A172 (cell line): ENCODE data around the gene ATP12A. TPM values are rescaled to one million over a fixed set of nuclear protein-coding genes. Genes with fewer than 3 reads are reported as not detected.
A peak's percentile ranks its signal among the peaks of the same experiment; 100 is the strongest.

Experiments used
- DNase-seq: peaks from one replicate; pipeline ENCODE4 v3.0.0-alpha.2; 2015; ENCODE audit warnings: low spot score
- total RNA-seq: library from RNA; depleted of rRNA; stranded (reverse); fragments of >200 nt; shearing (Covaris generic); gene quantifications from 2 replicates; pipeline ENCODE4 v1.2.3, GENCODE V29; 2014

ATP12A gene
- total RNA-seq, 1 experiment from 2014 or later, result 0.03 TPM

DNA sequence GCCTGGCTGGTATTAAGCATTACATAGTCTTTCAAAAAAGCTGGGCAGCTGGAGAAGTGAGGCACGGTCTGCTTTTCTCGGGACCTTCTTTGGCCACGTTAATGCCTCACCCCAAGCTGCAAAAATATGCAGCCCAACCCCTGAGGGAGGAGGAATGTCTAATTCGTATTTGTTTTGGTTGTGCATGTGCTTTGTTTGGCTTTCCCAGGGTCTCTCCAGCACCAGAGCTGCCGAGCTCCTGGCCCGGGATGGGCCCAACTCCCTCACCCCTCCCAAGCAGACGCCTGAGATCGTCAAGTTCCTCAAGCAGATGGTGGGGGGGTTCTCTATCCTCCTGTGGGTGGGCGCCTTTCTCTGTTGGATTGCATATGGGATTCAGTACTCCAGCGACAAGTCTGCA lies 7.9 kb downstream of the ATP12A start:
- DNase-seq, result no peak

GRCh38 chr13:24688950-24689349 lies 8.7 kb downstream of the ATP12A start:
- DNase-seq, result no peak

DNA sequence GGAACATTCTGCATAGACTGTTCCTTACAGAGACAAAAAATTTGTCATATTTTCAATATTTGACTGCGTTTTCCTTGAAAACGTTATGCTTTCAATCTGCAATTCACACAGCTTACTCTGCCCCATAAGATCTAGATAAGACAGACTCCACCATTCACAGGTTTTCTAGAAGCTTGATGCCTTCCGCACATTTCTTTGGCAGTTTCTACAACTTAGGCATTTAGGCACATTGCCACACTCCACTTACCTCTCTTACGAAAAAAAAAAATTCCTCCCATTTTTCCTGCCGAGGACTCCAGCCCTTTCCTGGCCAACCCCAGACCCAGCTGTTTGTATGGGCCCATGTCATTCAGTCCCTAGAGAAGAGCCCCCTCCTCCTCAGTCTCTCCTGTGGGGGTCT lies 11.2 kb downstream of the ATP12A start:
- no peak for DNase-seq

- DNase-seq, result peak; percentile 29
Measured at GRCh38 chr13:24692561-24692960, 12.4 kb downstream of the ATP12A start.

GRCh38 chr13:24693862-24694471 lies 13.8 kb downstream of the ATP12A start:
- peak; percentile 23 for DNase-seq

GRCh38 chr13:24694907-24695306 lies 14.7 kb downstream of the ATP12A start:
- DNase-seq, result no peak

GRCh38 chr13:24698686-24699085 lies 18.5 kb downstream of the ATP12A start:
- DNase-seq, result no peak

DNA sequence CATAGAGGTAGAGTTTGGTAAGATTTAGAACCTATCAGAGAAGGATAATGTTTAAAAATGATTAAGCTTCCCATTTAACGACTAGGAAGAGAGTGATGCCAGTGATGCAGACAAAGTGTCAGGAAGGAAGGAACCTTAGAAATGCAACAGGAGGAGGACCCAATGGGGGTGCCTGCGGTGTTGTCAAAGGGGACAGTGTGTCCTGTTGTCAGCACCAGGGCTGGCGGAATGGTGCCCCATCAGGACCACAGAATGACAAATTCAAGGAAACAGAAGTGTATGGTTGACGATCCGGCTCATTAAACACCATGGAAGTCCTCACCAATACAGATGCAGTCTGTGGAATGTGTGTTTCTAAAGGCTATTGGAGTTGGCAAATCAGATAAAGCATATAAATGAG lies 19.3 kb downstream of the ATP12A start:
- DNase-seq, result no peak

DNA sequence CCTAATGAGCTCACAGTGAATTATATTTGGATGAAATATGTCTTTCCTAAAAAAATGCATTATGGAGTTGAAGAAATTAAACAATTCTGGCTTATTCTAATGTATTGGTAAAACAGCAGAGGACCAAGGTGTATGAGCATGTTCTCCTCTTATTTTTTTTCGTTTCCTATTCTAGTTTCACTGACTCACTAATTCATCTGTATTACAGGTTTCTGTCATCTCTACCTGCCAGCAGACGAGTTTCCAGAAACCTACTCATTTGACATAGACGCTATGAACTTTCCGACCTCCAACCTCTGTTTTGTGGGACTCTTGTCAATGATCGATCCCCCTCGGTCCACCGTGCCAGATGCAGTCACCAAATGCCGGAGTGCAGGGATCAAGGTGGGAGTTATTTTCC lies 20.3 kb downstream of the ATP12A start:
- DNase-seq, result no peak

DNA sequence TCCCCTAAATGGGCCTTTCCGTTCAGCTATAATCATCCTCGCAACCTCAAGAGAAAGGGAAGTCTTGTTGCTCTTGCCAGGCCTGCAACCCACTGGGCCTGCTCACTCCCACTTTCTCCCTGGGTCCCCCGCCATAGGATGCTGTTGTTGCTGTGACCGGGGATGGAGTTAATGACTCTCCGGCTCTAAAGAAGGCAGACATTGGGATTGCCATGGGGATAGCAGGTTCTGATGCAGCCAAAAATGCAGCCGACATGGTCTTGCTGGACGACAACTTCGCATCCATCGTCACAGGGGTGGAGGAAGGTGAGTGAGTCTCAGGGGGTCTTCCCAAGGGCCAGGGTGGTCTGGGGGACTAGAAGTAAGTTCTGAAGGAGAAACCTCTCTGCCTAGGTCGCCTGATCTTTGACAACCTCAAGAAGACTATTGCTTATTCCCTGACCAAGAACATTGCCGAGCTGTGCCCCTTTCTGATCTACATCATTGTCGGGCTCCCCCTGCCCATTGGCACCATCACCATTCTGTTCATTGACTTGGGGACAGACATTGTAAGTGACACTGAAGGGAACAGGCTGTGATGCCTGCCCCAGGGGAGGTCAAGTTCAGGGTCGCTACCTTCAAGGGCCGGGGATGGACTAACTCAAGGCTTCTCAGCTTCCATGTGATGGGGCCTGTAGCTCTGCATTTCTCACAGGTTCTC lies 26.8 kb downstream of the ATP12A start:
- DNase-seq, result no peak

DNA sequence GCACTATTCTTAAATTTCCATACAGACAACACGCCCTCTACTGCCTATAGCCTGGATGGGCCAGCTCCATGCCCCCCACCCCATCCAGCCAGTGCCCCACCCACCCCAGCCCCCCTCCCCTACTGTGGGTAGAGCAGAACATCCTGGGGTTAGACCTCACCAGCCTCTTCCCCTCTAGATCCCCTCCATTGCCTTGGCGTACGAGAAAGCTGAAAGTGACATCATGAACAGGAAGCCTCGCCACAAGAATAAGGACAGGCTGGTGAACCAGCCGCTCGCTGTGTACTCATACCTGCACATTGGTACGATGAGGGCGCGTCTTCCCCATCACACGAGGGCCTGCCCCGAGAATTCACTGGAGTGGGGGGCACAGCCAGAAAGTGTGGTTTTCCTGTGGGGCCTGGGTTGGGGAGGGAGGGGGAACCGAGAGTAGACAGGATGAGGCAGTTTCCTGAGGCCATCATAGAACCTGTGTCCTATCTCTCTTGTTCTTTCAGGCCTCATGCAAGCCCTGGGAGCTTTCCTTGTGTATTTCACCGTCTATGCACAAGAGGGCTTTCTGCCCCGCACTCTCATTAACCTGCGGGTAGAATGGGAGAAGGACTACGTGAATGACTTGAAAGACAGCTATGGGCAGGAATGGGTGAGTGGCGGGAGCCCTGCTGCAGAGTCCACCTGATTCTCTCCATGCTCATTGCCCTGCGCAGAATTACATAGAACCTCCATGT lies 29.1 kb downstream of the ATP12A start:
- DNase-seq, result no peak

GRCh38 chr13:24713022-24713421 lies 32.8 kb downstream of the ATP12A start:
- DNase-seq, result no peak

DNA sequence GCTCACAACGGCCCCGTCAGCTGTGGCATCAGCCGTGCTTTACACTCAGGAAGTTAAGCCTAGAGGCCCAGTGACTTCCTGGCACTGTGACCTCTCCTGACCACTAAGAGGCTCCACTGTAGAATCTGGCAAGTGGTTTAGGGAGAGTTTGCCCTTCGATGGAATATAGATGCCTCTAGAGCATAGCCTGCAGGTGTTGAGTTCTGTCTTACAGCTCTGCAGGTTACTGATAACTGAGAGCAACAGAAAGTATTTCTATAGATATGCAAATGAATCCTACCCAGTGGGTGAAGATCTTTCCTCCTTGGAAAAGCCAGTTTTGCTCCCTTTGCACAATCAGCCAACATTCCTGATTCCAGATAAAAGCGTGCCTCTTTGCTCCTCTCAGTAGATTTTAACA lies 35.8 kb downstream of the ATP12A start:
- DNase-seq, result no peak

GRCh38 chr13:24716446-24716845 lies 36.2 kb downstream of the ATP12A start:
- DNase-seq, result no peak

DNA sequence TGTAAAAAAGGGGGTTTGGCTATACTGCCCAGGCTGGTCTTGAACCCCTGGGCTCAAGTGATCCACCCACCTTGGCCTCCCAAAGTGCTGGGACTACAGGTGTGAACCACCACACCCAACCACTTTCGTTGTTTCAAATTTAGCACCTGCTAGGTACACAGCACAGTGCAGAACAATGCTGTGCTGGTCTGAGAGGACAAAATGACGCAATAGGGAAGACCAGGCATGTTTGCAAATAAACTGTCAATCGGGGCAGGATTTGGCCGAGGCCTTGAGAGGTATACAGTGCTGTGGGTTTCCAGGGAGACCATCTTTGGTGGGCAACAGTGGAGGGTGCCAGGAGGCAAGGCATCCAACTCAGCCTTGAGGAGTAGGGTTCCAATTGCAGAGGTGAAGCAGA lies 37.0 kb downstream of the ATP12A start:
- DNase-seq, result no peak

GRCh38 chr13:24718192-24718965 lies 38.2 kb downstream of the ATP12A start:
- no peak for DNase-seq

GRCh38 chr13:24719139-24719538 lies 38.9 kb downstream of the ATP12A start:
- DNase-seq, result no peak

GRCh38 chr13:24723206-24723605 lies 43.0 kb downstream of the ATP12A start:
- no peak for DNase-seq

DNA sequence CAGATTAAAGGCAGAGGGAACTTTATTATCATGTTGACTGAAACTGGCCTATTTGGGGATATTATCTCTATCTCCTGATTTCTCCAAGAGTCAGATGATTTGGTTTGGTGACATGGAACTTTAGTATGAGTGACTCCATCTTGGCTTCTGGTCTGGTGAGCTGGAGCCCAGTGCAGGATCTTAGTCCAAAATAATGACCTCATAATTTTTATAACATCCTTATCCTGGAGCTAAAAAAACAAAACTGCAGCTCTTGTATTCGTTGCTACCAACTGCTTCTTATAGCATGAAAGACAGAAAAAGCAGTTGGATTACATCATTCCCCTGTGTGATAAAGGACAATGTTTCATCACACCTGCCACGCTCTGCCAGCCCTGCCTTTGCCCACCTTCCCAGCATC lies 44.5 kb downstream of the ATP12A start:
- no peak for DNase-seq

DNA sequence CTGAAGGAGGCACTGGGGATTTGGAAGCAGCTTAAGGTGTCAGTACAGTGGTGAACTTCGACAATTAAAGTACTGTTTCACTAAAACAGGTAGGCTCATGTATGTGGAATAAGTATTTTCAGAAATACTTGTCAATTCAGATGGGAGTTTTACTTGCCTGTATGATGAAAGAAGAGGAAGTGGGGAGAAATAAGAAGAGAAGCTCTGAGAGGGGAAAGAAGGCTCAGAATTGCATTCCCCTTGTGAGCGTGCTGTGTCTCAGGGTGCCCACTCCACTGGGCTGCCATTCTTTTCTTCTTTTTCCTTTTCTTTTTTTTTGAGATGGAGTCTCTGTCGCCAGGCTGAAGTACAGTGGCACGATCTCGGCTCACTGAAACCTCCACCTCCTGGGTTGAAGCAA lies 45.2 kb downstream of the ATP12A start:
- no peak for DNase-seq

- peak; percentile 73 for DNase-seq
Measured at GRCh38 chr13:24727731-24728601, 47.8 kb downstream of the ATP12A start.
